GM23338 (cell line): ENCODE data around the gene MARCHF9. TPM values are rescaled to one million over a fixed set of nuclear protein-coding genes. Genes with fewer than 3 reads are reported as not detected.

ENCODE experiments used
- ATAC-seq: fragments of 200-7000 bp; cut with Tn5 transposase; 3 replicates; pipeline ENCODE4 v1.9.1; 2020
- DNase-seq: peaks from one replicate; pipeline ENCODE4 v3.0.0-alpha.2; 2015; ENCODE audit warnings: low spot score
- H2AFZ ChIP-seq: fragments of 200-600 bp; sonication (generic); 2 replicates; pipeline ENCODE4 v1.8.0; 2016; ENCODE audit warnings: antibody characterized with exemption, mild to moderate bottlenecking, moderate library complexity
- H3F3A ChIP-seq: fragments of 200-600 bp; sonication (generic); replicated peaks from 2 replicates; pipeline ENCODE4 v1.8.0; 2017; ENCODE audit warnings: antibody characterized with exemption, mixed run types, low read depth
- H3K27ac ChIP-seq: fragments of 200-600 bp; sonication (generic); 2 replicates; pipeline ENCODE4 v1.6.1; 2016; ENCODE audit warnings: low read depth
- H3K27me3 ChIP-seq: fragments of 200-600 bp; sonication (generic); 2 replicates; pipeline ENCODE4 v1.8.0; 2016; ENCODE audit warnings: mild to moderate bottlenecking, mixed run types, moderate library complexity; ENCODE audit not compliant: insufficient read depth
- H3K36me3 ChIP-seq: fragments of 200-600 bp; sonication (generic); 2 replicates; pipeline ENCODE4 v1.8.0; 2016; ENCODE audit warnings: mild to moderate bottlenecking; ENCODE audit not compliant: insufficient read depth
- H3K4me1 ChIP-seq: fragments of 200-600 bp; sonication (generic); 2 replicates; pipeline ENCODE4 v1.8.0; 2016; ENCODE audit warnings: mild to moderate bottlenecking, moderate library complexity; ENCODE audit not compliant: insufficient read depth
- H3K4me2 ChIP-seq: fragments of 200-600 bp; sonication (generic); 2 replicates; pipeline ENCODE4 v1.7.1; 2017; ENCODE audit warnings: mixed run types
- H3K4me3 ChIP-seq: fragments of 200-600 bp; sonication (generic); 2 replicates; pipeline ENCODE4 v1.6.1; 2016; ENCODE audit warnings: mixed run types
- H3K79me2 ChIP-seq: fragments of 200-600 bp; sonication (generic); replicated peaks from 2 replicates; pipeline ENCODE4 v1.8.0; 2017; ENCODE audit warnings: mild to moderate bottlenecking; ENCODE audit not compliant: insufficient read depth
- H3K9me2 ChIP-seq: fragments of 200-600 bp; sonication (generic); 2 replicates; pipeline ENCODE4 v1.8.0; 2017; ENCODE audit not compliant: insufficient read depth
- H4K20me1 ChIP-seq: fragments of 200-600 bp; sonication (generic); replicated peaks from 2 replicates; pipeline ENCODE4 v1.8.0; 2017; ENCODE audit warnings: mild to moderate bottlenecking; ENCODE audit not compliant: insufficient read depth
- H3K27ac Mint-ChIP-seq: 2 replicates; pipeline ENCODE4 v1.8.0; 2020; ENCODE audit warnings: inconsistent platforms, mild to moderate bottlenecking, moderate library complexity, mixed read lengths
- H3K27me3 Mint-ChIP-seq: 3 replicates; pipeline ENCODE4 v1.8.0; 2022; ENCODE audit warnings: low read depth, mild to moderate bottlenecking, moderate library complexity, mixed read lengths, inconsistent platforms; ENCODE audit not compliant: insufficient read depth, poor library complexity
- H3K36me3 Mint-ChIP-seq: 3 replicates; pipeline ENCODE4 v1.8.0; 2021; ENCODE audit warnings: low read depth, mild to moderate bottlenecking, inconsistent platforms, moderate library complexity, mixed read lengths
- H3K4me1 Mint-ChIP-seq: 3 replicates; pipeline ENCODE4 v1.8.0; 2020; ENCODE audit warnings: mild to moderate bottlenecking, inconsistent platforms, mixed read lengths
- H3K4me3 Mint-ChIP-seq: 3 replicates; pipeline ENCODE4 v1.8.0; 2021; ENCODE audit warnings: moderate library complexity, mild to moderate bottlenecking, inconsistent platforms, mixed read lengths
- H3K9me3 Mint-ChIP-seq: 3 replicates; pipeline ENCODE4 v1.8.0; 2020; ENCODE audit warnings: moderate library complexity, mild to moderate bottlenecking, inconsistent platforms, mixed read lengths
- CREB1 ChIP-seq: fragments of 250-450 bp; sonication (Bioruptor Pico); IDR thresholded peaks from 2 replicates; pipeline ENCODE4 v1.5.0; 2020; ENCODE audit warnings: low read depth, mild to moderate bottlenecking, moderate library complexity
- CTCF ChIP-seq, 2 experiments: fragments of 200-600 bp in 1 of 2; sonication (generic) in 1 of 2; conservative IDR thresholded peaks; 2 replicates each; pipeline versions ENCODE4 v1.5.1 to v1.6.1; 2016 to 2017; ENCODE audit warnings: antibody characterized with exemption in 2 of 2, low read depth in 2 of 2, mild to moderate bottlenecking in 2 of 2, moderate library complexity in 1 of 2
- ETS1 ChIP-seq: IDR thresholded peaks from 2 replicates; pipeline ENCODE4 v1.6.1; 2016; ENCODE audit warnings: antibody characterized with exemption
- EZH2 ChIP-seq: fragments of 200-600 bp; sonication (generic); IDR thresholded peaks from one replicate; pipeline ENCODE4 v1.8.0; 2017; ENCODE audit warnings: antibody characterized with exemption, mild to moderate bottlenecking, low read depth; ENCODE audit not compliant: unreplicated experiment
- NANOG ChIP-seq: IDR thresholded peaks from 2 replicates; pipeline ENCODE4 v1.6.1; 2016; ENCODE audit warnings: antibody characterized with exemption, borderline replicate concordance
- POLR2AphosphoS5 ChIP-seq: IDR thresholded peaks from 2 replicates; pipeline ENCODE4 v1.6.1; 2016; ENCODE audit warnings: antibody characterized with exemption, low read depth
- REST ChIP-seq: IDR thresholded peaks from one replicate; pipeline ENCODE4 v1.6.1; 2018; ENCODE audit warnings: antibody characterized with exemption; ENCODE audit not compliant: unreplicated experiment
- STAT1 ChIP-seq: IDR thresholded peaks from one replicate; pipeline ENCODE4 v1.6.1; 2016; ENCODE audit warnings: antibody characterized with exemption; ENCODE audit not compliant: unreplicated experiment
- polyA plus RNA-seq: library from polyadenylated mRNA; unstranded; fragments of >200 nt; fragmentation: Nextera tagmentation; extraction: Ambion mirVana; gene quantifications from 2 replicates; pipeline ENCODE4 v1.2.1, GENCODE V29; 2016
- total RNA-seq: library from RNA; depleted of rRNA; stranded (reverse); fragments of >200 nt; shearing (Covaris generic); gene quantifications from 2 replicates; pipeline ENCODE4 v1.2.3, GENCODE V29; 2014

The MARCHF9 gene
- total and polyA plus RNA-seq, 2 experiments from 2014 or later: 2.9 to 3.3 TPM

GRCh38 chr12:57707250-57707649 lies 47.7 kb upstream of the MARCHF9 start (continued):
- TF ChIP-seq EZH2 (no peak), NANOG (no peak), ETS1 (no peak), REST (no peak), POLR2AphosphoS5 (no peak), CTCF (conservative IDR thresholded peaks at IDR 0.05; ENCODE audit: low read depth in 2 of 2) (no peak), STAT1 (no peak), CREB1 (CRISPR knock-in tag) (no peak)

- Histone ChIP-seq H3K36me3 (peaks cover 2% of the 10 kb centered on the region; the same call in 1 of the 2 replicates), H3K4me2 (no peak overlapping the region), H3K4me3 (no peak overlapping the region), H4K20me1 (peaks cover 4% of the 10 kb centered on the region), H2AFZ (no peak overlapping the region), H3K79me2 (no peaks in the 10 kb centered on the region), H3K27ac (no peak overlapping the region), H3K9me2 (no peaks in the 10 kb centered on the region), H3F3A (no peaks in the 10 kb centered on the region), H3K4me1 (no peaks in the 10 kb centered on the region), H3K27me3 (no peaks in the 10 kb centered on the region)
- DNase-seq: no peak
- no peaks in the 10 kb centered on the region; the same call in 2 of the 3 replicates for H3K9me3 Mint-ChIP-seq
- peaks cover 14% of the 10 kb centered on the region; the same call in 2 of the 3 replicates for H3K36me3 Mint-ChIP-seq
- no peak overlapping the region for H3K4me3 Mint-ChIP-seq
- no peak for ATAC-seq
- H3K27ac Mint-ChIP-seq: no peak overlapping the region
- no peaks in the 10 kb centered on the region for H3K4me1 Mint-ChIP-seq
- TF ChIP-seq ETS1: no peak
- H3K27me3 Mint-ChIP-seq: no peaks in the 10 kb centered on the region
These were observed 46.6 kb upstream of the MARCHF9 start for GRCh38 chr12:57708296-57708695.
